SK-N-SH (cell line): ENCODE data around the gene WDR83. TPM values are rescaled to one million over a fixed set of nuclear protein-coding genes. Genes with fewer than 3 reads are reported as not detected.

Source experiments
- CTCF ChIA-PET: fragments of 300-600, 350-600 bp; formaldehyde crosslinking; extraction: SDS; loops from one replicate; lab custom pipeline; 2021; lab: Yijun Ruan, JAX
- POLR2A ChIA-PET: fragments of 350-600 bp; sonication (Branson Sonifier 250); formaldehyde crosslinking; extraction: SDS; loops from one replicate; lab custom pipeline; 2020; ENCODE audit warnings: antibody characterized with exemption, inconsistent platforms; lab: Yijun Ruan, JAX
- DNase-seq: peaks from one replicate; pipeline ENCODE4 v3.0.0; 2012
- H2AFZ ChIP-seq: fragments of 200-600 bp; sonication (generic); 2 replicates; pipeline ENCODE4 v1.8.1; 2016; ENCODE audit warnings: antibody characterized with exemption, mild to moderate bottlenecking, low read depth
- H3F3A ChIP-seq: fragments of 200-600 bp; sonication (generic); replicated peaks from 2 replicates; pipeline ENCODE3; 2016; ENCODE audit warnings: antibody characterized with exemption, mild to moderate bottlenecking; ENCODE audit not compliant: insufficient read depth
- H3K27ac ChIP-seq, 2 experiments: fragments of 200-500 bp in 1 of 2; fragments of 200-600 bp in 1 of 2; sonication (Bioruptor generic) in 1 of 2; sonication (generic), shearing (Covaris generic) in 1 of 2; 2 replicates each; pipeline versions ENCODE4 v1.5.1 to v1.6.1; 2014 to 2016; ENCODE audit warnings: low read depth in 2 of 2, inconsistent platforms in 1 of 2, low read length in 1 of 2, mild to moderate bottlenecking in 1 of 2, mixed read lengths in 1 of 2
- H3K27me3 ChIP-seq: fragments of 200-600 bp; sonication (generic), shearing (Covaris generic); 2 replicates; pipeline ENCODE4 v1.6.1; 2016; ENCODE audit warnings: mixed run types; ENCODE audit not compliant: insufficient read depth
- H3K36me3 ChIP-seq, 2 experiments: fragments of 200-500 bp in 1 of 2; fragments of 200-600 bp in 1 of 2; sonication (Bioruptor generic) in 1 of 2; sonication (generic) in 1 of 2; replicated peaks in 1 of 2; 2 replicates each; pipeline versions ENCODE3 to v1.5.1; 2014 to 2016; ENCODE audit warnings: low read length in 1 of 2, mild to moderate bottlenecking in 1 of 2; ENCODE audit not compliant: insufficient read depth in 2 of 2, control insufficient read depth in 1 of 2
- H3K4me1 ChIP-seq, 2 experiments: fragments of 200-500 bp in 1 of 2; fragments of 200-600 bp in 1 of 2; sonication (Bioruptor generic) in 1 of 2; sonication (generic), shearing (Covaris generic) in 1 of 2; 2 replicates each; pipeline versions ENCODE4 v1.5.1 to v1.6.1; 2014 to 2016; ENCODE audit warnings: low read depth in 1 of 2, low read length in 1 of 2, mixed run types in 1 of 2; ENCODE audit not compliant: insufficient read depth in 2 of 2, control insufficient read depth in 1 of 2
- H3K4me2 ChIP-seq: fragments of 200-600 bp; sonication (generic), shearing (Covaris generic); 2 replicates; pipeline ENCODE4 v1.6.1; 2017; ENCODE audit warnings: mixed run types
- H3K4me3 ChIP-seq, 2 experiments: fragments of 200-500 bp in 1 of 2; fragments of 200-600 bp in 1 of 2; sonication (Bioruptor generic) in 1 of 2; sonication (generic), shearing (Covaris generic) in 1 of 2; 2 replicates each; pipeline versions ENCODE4 v1.5.1 to v1.8.1; 2014 to 2016; ENCODE audit warnings: low read depth in 2 of 2, inconsistent platforms in 1 of 2, low read length in 1 of 2, mild to moderate bottlenecking in 1 of 2, mixed read lengths in 1 of 2, moderate library complexity in 1 of 2
- H3K79me2 ChIP-seq: fragments of 200-600 bp; sonication (generic); 2 replicates; pipeline ENCODE4 v1.8.1; 2017; ENCODE audit warnings: mild to moderate bottlenecking; ENCODE audit not compliant: insufficient read depth
- H3K9ac ChIP-seq: fragments of 200-600 bp; sonication (generic); 2 replicates; pipeline ENCODE4 v1.6.1; 2017; ENCODE audit warnings: mixed run types
- H3K9me2 ChIP-seq: fragments of 200-600 bp; sonication (generic); 2 replicates; pipeline ENCODE4 v1.6.1; 2017; ENCODE audit warnings: mixed run types
- H3K9me3 ChIP-seq: fragments of 200-600 bp; sonication (generic); 2 replicates; pipeline ENCODE4 v1.6.1; 2017; ENCODE audit warnings: mixed run types, mild to moderate bottlenecking, moderate library complexity
- H4K20me1 ChIP-seq: fragments of 200-600 bp; sonication (generic); 2 replicates; pipeline ENCODE4 v1.6.1; 2017; ENCODE audit warnings: mild to moderate bottlenecking, mixed run types; ENCODE audit not compliant: insufficient read depth
- CHD2 ChIP-seq: fragments of 150-350 bp; IDR thresholded peaks from 2 replicates; pipeline ENCODE4 v1.6.1; 2018; ENCODE audit warnings: low read length; ENCODE audit not compliant: partially characterized antibody
- CTCF ChIP-seq: fragments of 200-600 bp; sonication (generic); IDR thresholded peaks from 2 replicates; pipeline ENCODE4 v1.6.1; 2017; ENCODE audit warnings: antibody characterized with exemption, mild to moderate bottlenecking, moderate library complexity
- EP300 ChIP-seq, 2 experiments: IDR thresholded peaks; 2 replicates each; pipeline versions ENCODE4 v1.4.0 to v1.6.1; 2012; ENCODE audit warnings: borderline replicate concordance in 1 of 2, low read depth in 1 of 2, low read length in 1 of 2
- FOXM1 ChIP-seq: IDR thresholded peaks from 2 replicates; pipeline ENCODE4 v1.4.0; 2012; ENCODE audit warnings: low read depth, mild to moderate bottlenecking
- GABPA ChIP-seq: IDR thresholded peaks from 2 replicates; pipeline ENCODE4 v1.4.0; 2012; ENCODE audit warnings: low read depth, mild to moderate bottlenecking
- IRF3 ChIP-seq: fragments of 150-350 bp; IDR thresholded peaks from 2 replicates; pipeline ENCODE4 v1.6.1; 2016; ENCODE audit warnings: mild to moderate bottlenecking, low read depth, low read length
- MEF2A ChIP-seq: IDR thresholded peaks from 2 replicates; pipeline ENCODE4 v1.4.0; 2012; ENCODE audit warnings: low read depth, borderline replicate concordance
- MXI1 ChIP-seq: IDR thresholded peaks from 2 replicates; pipeline ENCODE4 v1.6.1; 2012; ENCODE audit warnings: mild to moderate bottlenecking, low read depth, low read length, improper control_type of control experiment
- RAD21 ChIP-seq: IDR thresholded peaks from 2 replicates; pipeline ENCODE4 v1.6.1; 2012; ENCODE audit warnings: mild to moderate bottlenecking, low read length
- REST ChIP-seq: IDR thresholded peaks from 2 replicates; pipeline ENCODE4 v1.6.1; 2012; ENCODE audit warnings: mild to moderate bottlenecking, low read depth, low read length, moderate library complexity
- RFX5 ChIP-seq: IDR thresholded peaks from 2 replicates; pipeline ENCODE4 v1.6.1; 2012; ENCODE audit warnings: mild to moderate bottlenecking, improper control_type of control experiment, low read length
- RXRA ChIP-seq: IDR thresholded peaks from 2 replicates; pipeline ENCODE4 v1.4.0; 2012; ENCODE audit warnings: low read depth, mild to moderate bottlenecking, borderline replicate concordance
- SIN3A ChIP-seq: IDR thresholded peaks from 2 replicates; pipeline ENCODE4 v1.6.1; 2012; ENCODE audit warnings: low read depth, mild to moderate bottlenecking, low read length, moderate library complexity, borderline replicate concordance
- TAF1 ChIP-seq: IDR thresholded peaks from 2 replicates; pipeline ENCODE4 v1.6.1; 2012; ENCODE audit warnings: low read depth, mild to moderate bottlenecking, low read length, moderate library complexity, borderline replicate concordance
- TCF12 ChIP-seq: IDR thresholded peaks from 2 replicates; pipeline ENCODE4 v1.4.0; 2012
- TEAD4 ChIP-seq: IDR thresholded peaks from 2 replicates; pipeline ENCODE4 v1.4.0; 2012; ENCODE audit warnings: mild to moderate bottlenecking, borderline replicate concordance; ENCODE audit not compliant: insufficient read depth
- USF1 ChIP-seq: IDR thresholded peaks from 2 replicates; pipeline ENCODE4 v1.4.0; 2012; ENCODE audit warnings: low read depth, borderline replicate concordance
- ZBTB33 ChIP-seq: IDR thresholded peaks from 2 replicates; pipeline ENCODE4 v1.4.0; 2012; ENCODE audit warnings: low read depth, borderline replicate concordance
- WGBS: methylation state at CpG from one replicate; pipeline ENCODE4 v1.1.6; 2017; ENCODE audit warnings: low lambda C conversion rate; 5-methylcytosine and 5-hydroxymethylcytosine counted together
- polyA plus RNA-seq, 3 experiments: library from polyadenylated mRNA; depleted of rRNA; stranded (reverse); fragments of >200 nt; gene quantifications; 2 replicates each; pipeline ENCODE4 v1.2.3, GENCODE V29; 2012

Gene WDR83
- polyA plus RNA-seq, 1 of the 3 experiments (the other 2 are of a cell fraction), result 18.2 TPM

- no peak for TF ChIP-seq CTCF
- TF ChIP-seq ZBTB33, result no peak
- TF ChIP-seq GABPA, result no peak
These were observed 37.4 kb upstream of the WDR83 start (continued) for GRCh38 chr19:12629215-12629614.

GRCh38 chr19:12636631-12637030 lies 30.0 kb upstream of the WDR83 start:
- CTCF ChIA-PET, result no interaction called here
- POLR2A ChIA-PET, result no interaction called here

More at GRCh38 chr19:12636631-12637030, 30.0 kb upstream of the WDR83 start:
- peaks cover 0 to 5% of the 10 kb centered on the region in 2 experiments; a peak in 1 of 4 replicates for H3K4me1 ChIP-seq
- no peak overlapping the region for H3K27ac ChIP-seq
- H3K4me2 ChIP-seq, result no peak overlapping the region
- no peaks in the 10 kb centered on the region for H4K20me1 ChIP-seq
- no peak for TF ChIP-seq RAD21
- TF ChIP-seq GABPA, result no peak
- TF ChIP-seq EP300 (IDR thresholded peaks at IDR 0.05; ENCODE audit: borderline replicate concordance in 1 of 2, low read depth in 1 of 2, low read length in 1 of 2), result no peak
- TF ChIP-seq TAF1, result no peak
- TF ChIP-seq USF1, result no peak
- TF ChIP-seq MEF2A, result no peak
- no peak for TF ChIP-seq CHD2
- TF ChIP-seq TEAD4, result no peak
- no peak for TF ChIP-seq RFX5
- no peak for TF ChIP-seq SIN3A
- TF ChIP-seq RXRA, result no peak
- no peak for TF ChIP-seq REST
- TF ChIP-seq TCF12, result no peak
- TF ChIP-seq FOXM1, result no peak
- TF ChIP-seq MXI1, result no peak
- no peak for TF ChIP-seq IRF3
- H3K4me3 ChIP-seq, result no peak overlapping the region
- DNase-seq, result no peak
- WGBS, result 84% methylated on average over 13 of the region's 13 CpGs
- H3K79me2 ChIP-seq, result no peaks in the 10 kb centered on the region
- H3K27me3 ChIP-seq, result no peaks in the 10 kb centered on the region
- H3K9me3 ChIP-seq, result 0 out of 2 replicates have a peak, but pooled peaks cover 3% of the 10 kb centered on the region
- H3K9me2 ChIP-seq, result no peaks in the 10 kb centered on the region
- H3F3A ChIP-seq, result peaks cover 17% of the 10 kb centered on the region
- peaks cover 0 to 15% of the 10 kb centered on the region in 2 experiments for H3K36me3 ChIP-seq
- H3K9ac ChIP-seq, result no peak overlapping the region
- H2AFZ ChIP-seq, result no peak overlapping the region
